ENCODE measurements around the gene RAPGEF5. TPM values are rescaled to one million over a fixed set of nuclear protein-coding genes. Genes with fewer than 3 reads are reported as not detected.

The RAPGEF5 gene
- total RNA-seq, 1 experiment from 2014 or later: 16.4 TPM

DNA sequence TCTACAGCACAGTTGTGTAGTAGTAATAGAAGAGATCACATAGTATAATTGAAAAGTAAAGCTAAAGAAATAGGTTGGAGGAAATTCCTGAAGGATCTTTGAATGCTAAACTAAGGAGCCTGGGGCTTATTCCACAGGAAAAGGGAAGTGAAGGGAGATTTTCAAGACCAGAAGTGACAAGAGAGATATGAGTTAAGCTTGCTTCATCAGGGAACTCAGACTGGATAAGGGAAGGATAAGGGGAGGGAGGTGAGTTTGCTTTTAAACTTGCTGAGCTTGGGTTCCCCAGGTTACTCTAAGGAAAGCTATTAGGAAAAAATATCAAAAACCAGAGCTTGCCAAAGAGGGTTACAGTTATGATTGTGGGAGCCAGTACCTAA is 182.4 kb downstream of the RAPGEF5 start:
- Histone ChIP-seq H3K27me3 (ENCODE audit: insufficient read depth, low read depth) (no peaks in the 10 kb centered on the region), H3K4me2 (no peak overlapping the region), H3K9me3 (ENCODE audit: insufficient read depth, low read depth) (no peaks in the 10 kb centered on the region), H3K36me3 (ENCODE audit: low read depth) (no peaks in the 10 kb centered on the region), H3F3A (ENCODE audit: insufficient read depth, low read depth) (no peaks in the 10 kb centered on the region), H3K9me2 (ENCODE audit: insufficient read depth) (no peaks in the 10 kb centered on the region), H3K4me3 (no peak overlapping the region), H3K4me1 (replicated peaks; ENCODE audit: insufficient read depth) (0 out of 2 replicates have a peak, but pooled peaks cover 8% of the 10 kb centered on the region), H4K20me1 (ENCODE audit: insufficient read depth) (no peaks in the 10 kb centered on the region), H3K27ac (no peak overlapping the region), H2AFZ (no peak overlapping the region), H3K79me2 (ENCODE audit: low read depth) (no peaks in the 10 kb centered on the region)
- no TSS peak for BruUV-seq (replicated peaks)
- ChIA-PET CTCF (no interaction called here), POLR2A (ENCODE audit: unreplicated experiment) (no interaction called here)
- no peak for TF ChIP-seq CTCF (conservative IDR thresholded peaks at IDR 0.05)
- TF ChIP-seq EZH2 (IDR thresholded peaks at IDR 0.05; ENCODE audit: low read depth): no peak
- intact Hi-C loops (cut with micrococcal nuclease; ENCODE audit: unreplicated experiment): no loop called here
- DNase-seq: peak in 1 of 2 experiments; percentile 27

GRCh38 chr7:22173685-22174573 is 183.0 kb downstream of the RAPGEF5 start:
- peak; percentile 33 to 37 for DNase-seq
- Histone ChIP-seq H3K27ac (no peak overlapping the region), H3K9me2 (ENCODE audit: insufficient read depth) (no peaks in the 10 kb centered on the region), H3K27me3 (ENCODE audit: insufficient read depth, low read depth) (no peaks in the 10 kb centered on the region), H3K9me3 (ENCODE audit: insufficient read depth, low read depth) (no peaks in the 10 kb centered on the region; the same call in 1 of the 2 replicates), H3K79me2 (ENCODE audit: low read depth) (no peaks in the 10 kb centered on the region), H3K36me3 (ENCODE audit: low read depth) (no peaks in the 10 kb centered on the region), H2AFZ (no peak overlapping the region), H3K4me3 (no peak overlapping the region), H3K4me1 (replicated peaks; ENCODE audit: insufficient read depth) (0 out of 2 replicates have a peak, but pooled peaks cover 8% of the 10 kb centered on the region), H3F3A (ENCODE audit: insufficient read depth, low read depth) (no peaks in the 10 kb centered on the region), H3K4me2 (no peak overlapping the region), H4K20me1 (ENCODE audit: insufficient read depth) (no peaks in the 10 kb centered on the region)
- no TSS peak for BruUV-seq (replicated peaks)
- ChIA-PET POLR2A (ENCODE audit: unreplicated experiment) (no interaction called here), CTCF (no interaction called here)
- TF ChIP-seq CTCF (conservative IDR thresholded peaks at IDR 0.05): no peak
- no peak for TF ChIP-seq EZH2 (IDR thresholded peaks at IDR 0.05; ENCODE audit: low read depth)
- intact Hi-C loops (cut with micrococcal nuclease; ENCODE audit: unreplicated experiment): no loop called here

DNA sequence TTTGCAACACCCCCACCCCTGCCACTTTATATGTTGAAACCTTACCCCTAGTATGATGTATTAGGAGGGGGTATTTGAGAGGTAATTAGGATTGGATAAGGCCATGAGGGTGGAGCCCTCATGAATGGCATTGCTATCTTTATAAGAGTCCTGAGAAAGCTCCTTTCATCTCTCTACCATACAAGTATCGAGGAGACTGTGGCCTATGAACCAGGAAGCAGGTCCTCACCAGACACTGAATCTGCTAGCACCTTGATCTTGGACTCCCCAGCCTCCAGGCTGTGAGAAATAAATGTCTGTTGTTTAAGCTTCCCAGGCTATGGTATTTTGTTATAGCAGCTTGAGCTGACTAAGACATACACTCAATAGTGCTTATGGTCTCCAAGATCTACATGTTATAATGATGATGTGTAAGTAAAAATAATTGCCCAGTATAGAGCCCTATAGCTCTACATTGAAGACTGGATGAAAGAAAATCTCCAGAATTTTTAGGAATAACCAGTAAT is 188.8 kb downstream of the RAPGEF5 start:
- H3K9me2 ChIP-seq (ENCODE audit: insufficient read depth): no peaks in the 10 kb centered on the region
- ChIA-PET CTCF (no interaction called here), POLR2A (ENCODE audit: unreplicated experiment) (interaction anchor here (0.7 kb wide), 1 partner anchor 23 kb away, joined by 3 read pairs; no protein-coding TSS in a partner anchor)
- TF ChIP-seq CTCF (conservative IDR thresholded peaks at IDR 0.05) (no peak), EZH2 (IDR thresholded peaks at IDR 0.05; ENCODE audit: low read depth) (no peak)
- peak in 1 of 2 experiments; percentile 31 for DNase-seq
- no peaks in the 10 kb centered on the region; the same call in 1 of the 2 replicates for H3K9me3 ChIP-seq (ENCODE audit: insufficient read depth, low read depth)
- BruUV-seq (replicated peaks): no TSS peak
- no peak overlapping the region for H2AFZ ChIP-seq
- no peak overlapping the region for H3K4me2 ChIP-seq
- peaks cover 6% of the 10 kb centered on the region; the same call in 1 of the 2 replicates for H3F3A ChIP-seq (ENCODE audit: insufficient read depth, low read depth)
- no peaks in the 10 kb centered on the region for H3K79me2 ChIP-seq (ENCODE audit: low read depth)
- no peaks in the 10 kb centered on the region for H3K27me3 ChIP-seq (ENCODE audit: insufficient read depth, low read depth)
- H3K36me3 ChIP-seq (ENCODE audit: low read depth): no peaks in the 10 kb centered on the region
- no peaks in the 10 kb centered on the region for H4K20me1 ChIP-seq (ENCODE audit: insufficient read depth)
- H3K4me1 ChIP-seq (replicated peaks; ENCODE audit: insufficient read depth): no peaks in the 10 kb centered on the region
- intact Hi-C loops (cut with micrococcal nuclease; ENCODE audit: unreplicated experiment): no loop called here
- H3K27ac ChIP-seq: no peak overlapping the region
- no peak overlapping the region for H3K4me3 ChIP-seq
